COR-L47 (cell line): ENCODE results near the gene SPCS3.
A peak's percentile ranks its signal among the peaks of the same experiment; 100 is the strongest.
"Not testable (repeated sequence)": the region's sequence is repeated elsewhere in the genome, so short reads cannot be mapped to it uniquely, and the experiment has no call there.

ENCODE experiments used
- DNase-seq: peaks from one replicate; lab custom pipeline; 2025; lab: John Stamatoyannopoulos, UW

The SPCS3 gene

DNA sequence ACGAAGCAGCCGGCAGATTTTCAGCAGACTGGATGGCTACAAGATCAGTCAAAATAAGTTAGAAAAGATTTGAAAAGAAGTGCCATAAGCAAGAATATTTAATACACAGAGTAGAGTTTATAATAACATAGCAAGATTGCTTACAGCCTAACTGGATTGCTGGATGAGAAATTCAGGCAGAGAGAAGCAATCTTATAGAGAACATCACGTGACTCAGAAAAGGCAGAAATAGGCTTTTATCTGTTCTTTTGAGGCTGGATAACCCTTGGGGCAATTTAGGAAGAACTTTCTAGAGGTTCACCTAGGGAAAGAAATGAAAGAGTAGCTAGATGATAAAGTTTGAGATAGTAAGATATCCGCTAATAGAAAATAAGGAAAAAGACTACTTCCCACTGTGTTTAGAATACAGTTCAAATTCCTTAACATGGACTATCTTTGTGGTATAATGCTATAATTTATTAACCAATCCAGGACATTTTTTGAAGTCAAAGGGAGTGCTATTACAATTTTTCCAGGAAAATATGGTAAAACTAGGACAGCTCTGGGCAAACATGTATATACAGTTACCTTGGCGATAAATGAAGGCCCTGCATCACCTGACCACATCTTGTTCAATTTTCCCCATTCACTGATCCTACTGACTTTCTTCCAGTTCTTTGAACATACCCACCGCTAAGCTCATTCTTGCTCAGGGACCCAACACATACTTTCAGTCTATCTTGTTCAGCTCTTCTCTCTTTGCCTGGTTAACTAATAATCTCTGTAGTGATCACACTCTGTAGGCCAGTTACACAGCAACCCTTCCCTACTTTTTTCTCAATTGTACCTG is 12.7 kb upstream of the SPCS3 start:
- DNase-seq, result no peak

DNA sequence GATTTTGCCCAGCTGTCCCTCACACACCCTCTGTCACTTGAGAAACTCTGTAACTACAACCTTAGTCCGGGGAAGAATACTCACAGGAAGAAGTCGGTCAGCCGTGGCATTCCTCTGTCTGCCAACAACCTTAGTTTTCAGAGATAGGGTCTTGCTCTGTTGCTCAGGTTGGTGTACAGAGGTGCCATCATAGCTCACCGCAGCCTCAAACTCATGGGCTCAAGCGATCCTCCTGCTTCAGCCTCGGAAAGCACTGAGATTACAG is 12.2 kb upstream of the SPCS3 start:
- no peak for DNase-seq

DNA sequence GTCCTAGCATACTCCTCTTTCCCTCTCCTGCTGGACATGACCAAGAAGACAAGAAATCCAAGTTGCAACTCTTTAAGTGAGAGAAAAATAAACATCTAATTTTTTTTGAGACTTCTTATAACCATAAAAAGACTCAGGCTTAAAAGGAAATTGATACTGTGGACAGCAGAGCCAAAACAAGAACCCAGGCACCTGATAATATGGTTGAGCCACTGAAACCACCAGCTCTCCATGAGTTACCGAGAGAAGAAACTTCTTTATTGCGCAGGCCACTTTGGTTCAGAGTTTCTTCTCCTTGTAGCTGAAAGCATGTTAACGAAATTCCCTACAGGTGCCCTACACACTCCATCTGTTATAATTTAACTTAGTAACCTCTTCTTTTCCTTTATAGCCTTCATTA is 11.3 kb upstream of the SPCS3 start:
- DNase-seq, result no peak

DNA sequence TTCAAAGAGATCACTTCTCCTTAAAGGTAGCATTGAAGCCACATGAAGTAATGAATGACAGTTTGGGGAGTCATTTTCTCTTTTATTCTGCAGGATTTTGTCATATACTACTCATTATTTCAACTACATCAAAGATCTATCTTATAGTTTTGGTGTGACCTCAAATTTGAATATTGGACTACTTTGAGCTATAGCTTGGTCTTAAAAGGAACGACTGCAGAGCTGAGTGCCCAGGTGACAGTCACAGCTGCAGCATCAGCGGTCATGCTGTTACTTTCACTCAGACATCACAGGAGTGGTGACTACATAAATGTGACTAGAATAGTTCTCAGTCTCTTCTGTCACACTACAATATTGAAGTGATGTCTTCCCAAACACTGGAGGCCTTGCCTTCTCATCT is 10.7 kb upstream of the SPCS3 start:
- DNase-seq, result no peak

DNA sequence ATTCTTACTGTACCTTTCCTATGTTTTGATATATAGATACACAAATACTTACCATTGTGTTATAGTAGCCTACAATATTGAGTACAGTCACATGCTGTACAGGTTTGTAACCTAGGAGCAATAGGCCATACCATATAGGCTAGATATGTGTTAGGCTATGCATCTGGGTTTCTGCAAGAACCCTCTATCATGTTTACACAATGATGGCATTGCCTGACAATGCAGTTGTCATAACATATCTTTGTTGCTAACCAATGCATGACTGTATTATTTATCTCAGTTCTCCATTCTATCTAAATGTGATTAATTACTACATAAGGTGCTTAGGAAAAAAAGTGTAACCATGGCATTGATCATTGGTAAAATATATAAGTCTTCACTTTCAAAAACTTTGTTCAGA is 10.0 kb upstream of the SPCS3 start:
- DNase-seq, result no peak

DNA sequence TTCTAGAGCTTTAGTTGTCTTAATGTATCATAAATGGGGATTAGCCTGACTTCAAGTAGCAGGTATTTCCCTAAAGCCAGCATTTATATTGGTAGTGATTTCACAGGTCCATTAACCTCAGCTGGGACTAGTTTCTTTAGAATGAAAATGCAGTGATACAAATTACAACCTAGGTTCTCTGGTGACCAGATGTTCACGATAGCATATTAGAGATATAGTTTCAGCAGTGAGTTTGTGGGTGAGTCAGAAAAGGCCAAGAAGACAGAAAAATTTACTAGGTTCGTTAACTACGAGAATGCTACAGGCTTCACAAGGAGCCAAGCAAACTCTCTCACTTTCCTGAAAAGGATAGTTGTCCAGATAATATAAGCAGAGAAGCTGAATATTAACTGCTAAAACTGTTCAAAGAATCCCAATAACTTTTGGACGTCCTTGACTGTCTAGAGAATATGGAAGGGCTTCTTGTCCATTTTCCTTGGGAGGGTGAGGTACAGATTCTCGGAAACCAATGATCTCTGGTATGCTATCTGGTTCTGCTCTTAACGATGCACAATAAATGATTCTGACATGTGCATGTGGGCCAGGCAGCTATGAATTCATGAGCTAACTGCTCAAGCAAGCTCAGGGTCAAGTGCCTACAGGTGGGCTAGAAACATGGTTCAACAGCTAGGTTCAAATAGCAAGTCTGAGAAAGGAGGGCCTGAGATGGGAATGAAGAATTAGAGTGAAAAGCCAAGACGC is 6.0 kb upstream of the SPCS3 start:
- DNase-seq, result no peak

DNA sequence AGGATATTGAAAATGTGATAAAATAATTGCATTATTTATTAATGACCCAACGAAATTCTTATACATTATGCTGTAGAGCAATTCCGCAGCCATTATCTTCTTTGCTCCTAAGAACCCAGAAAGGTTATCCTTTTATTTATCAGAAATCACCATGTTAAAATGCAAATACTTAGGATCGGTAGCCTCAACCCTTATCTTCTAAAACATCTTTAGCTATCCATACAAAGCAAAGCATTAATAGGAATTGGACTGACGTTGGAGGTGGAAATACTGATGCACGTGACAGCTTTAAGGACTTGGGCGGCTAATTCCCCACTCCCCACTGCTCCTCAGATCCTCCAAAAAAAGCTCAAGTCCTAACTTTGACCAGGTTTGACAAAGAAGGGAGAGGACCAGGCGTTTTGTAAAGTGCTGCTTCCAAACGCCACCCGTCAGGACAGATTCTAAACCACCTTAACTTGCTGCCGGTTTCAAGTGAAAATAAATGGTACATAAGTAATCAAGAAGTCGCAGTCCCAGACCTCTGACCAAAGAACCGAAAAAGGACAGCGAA is 539 bp upstream of the SPCS3 start:
- DNase-seq, result no peak

DNA sequence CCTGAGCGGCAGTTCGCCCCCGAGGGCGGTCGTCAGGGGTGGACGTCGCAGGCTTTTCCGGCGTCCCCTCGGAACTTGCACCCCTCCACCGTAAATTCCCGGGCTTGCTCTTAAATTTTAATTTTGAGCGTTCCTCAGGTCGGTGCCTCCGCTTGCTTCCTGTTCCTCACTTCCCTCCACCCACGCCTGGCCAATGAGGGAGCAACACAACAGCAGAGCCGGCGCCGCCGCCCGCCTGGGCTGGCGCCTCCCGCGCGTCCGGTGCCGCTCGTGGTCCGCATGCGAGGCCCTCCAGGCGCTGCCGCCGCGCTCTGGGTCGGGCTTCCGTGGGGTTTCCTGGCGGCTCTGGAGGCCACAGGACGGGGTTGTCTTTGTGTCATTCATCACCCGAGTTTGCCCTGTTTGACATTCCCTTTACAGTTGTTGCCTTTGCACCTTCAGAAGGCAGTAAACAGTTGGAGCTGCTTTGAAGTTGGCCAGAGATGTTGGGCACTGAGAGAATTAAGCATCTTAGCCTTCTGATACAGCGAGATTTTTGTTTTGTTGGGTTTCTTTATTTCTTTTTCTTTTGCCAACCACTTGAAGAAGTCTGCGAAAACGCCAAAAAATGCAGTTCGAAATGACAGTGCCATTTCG is 692 bp downstream of the SPCS3 start:
- peak; percentile 71 for DNase-seq

DNA sequence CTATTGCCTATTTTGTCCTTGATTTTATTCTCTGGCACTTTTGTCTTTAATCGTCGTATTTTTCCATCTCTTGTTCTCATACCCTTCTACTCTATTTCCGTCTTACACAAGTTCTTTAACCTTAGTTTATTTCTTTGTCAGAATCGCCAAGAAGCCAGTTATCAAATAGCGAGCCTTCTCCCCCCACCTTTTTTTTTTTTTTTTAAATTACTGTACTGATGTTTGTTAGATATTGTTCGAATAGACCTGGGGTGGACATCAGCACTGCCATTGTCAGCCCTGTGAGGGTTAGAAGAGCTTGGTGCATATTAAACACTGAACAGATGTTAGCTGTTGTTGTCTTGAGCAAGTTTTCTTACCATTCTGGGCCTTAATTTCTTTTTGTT is 1.2 kb downstream of the SPCS3 start:
- no peak for DNase-seq

DNA sequence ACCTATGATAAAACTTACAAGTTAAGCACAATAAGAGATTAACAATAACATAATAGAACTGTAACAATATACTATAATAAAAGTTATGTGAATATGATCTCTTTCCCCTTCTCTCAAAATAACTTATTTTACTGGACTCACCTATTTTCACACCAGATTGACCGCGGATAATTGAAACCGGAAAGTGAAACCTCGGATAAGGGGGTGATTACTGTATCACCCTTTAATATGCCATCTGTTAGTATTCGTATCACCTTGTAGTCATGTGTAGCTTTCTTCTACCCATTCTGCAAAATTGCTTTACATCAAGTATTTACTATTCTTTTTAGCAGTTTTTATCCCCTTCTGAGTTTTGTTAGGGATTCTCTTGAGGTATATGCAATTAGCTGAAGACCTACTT is 1.8 kb downstream of the SPCS3 start:
- DNase-seq, result no peak

DNA sequence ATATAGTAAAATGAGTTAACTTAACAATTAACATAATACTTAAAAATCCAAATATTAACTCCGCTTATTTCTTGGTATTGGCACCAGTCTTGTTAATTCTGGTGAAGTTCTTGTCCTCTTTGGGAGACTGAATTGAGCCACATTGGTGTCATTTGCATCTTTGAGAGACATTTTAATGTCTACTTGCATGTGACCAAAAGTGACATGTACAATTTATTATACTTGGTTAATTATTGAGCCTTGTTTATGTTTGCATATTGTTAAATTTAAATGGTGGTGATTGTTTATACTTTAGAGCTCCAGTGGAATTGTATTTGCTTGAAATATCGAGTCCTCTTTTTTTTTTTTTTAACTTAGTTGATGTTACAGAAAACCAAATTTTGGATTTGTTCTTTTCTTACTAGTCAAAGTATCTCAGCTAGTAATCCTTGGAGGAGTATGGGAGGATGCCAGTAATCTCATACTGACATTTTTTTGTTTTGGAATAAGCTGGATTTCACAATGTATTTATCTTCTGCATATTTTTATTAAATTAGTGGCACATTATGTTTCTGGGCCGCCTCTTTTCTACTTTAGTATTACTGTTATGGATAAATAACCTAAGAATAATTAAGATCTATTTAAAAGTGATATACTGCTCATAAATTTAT is 3.9 kb downstream of the SPCS3 start:
- DNase-seq, result no peak

DNA sequence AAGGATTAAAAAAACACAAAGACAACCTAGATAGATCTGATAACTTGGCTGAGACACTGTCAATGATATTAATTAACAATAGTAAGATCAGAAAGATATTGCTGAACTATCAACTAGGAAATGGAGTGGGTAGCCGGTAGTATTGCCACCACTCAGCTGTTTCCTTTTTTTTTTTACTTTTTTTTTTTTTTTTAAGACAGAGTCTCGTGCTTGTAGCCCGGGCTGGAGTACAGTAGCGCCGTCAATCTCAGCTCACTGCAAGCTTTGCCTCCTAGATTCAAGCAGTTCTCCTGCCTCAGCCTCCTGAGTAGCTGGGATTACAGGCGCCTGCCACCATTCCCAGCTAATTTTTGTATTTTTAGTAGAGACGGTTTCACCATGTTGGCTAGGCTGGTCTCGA is 5.1 kb downstream of the SPCS3 start:
- DNase-seq, result not testable (repeated sequence)

DNA sequence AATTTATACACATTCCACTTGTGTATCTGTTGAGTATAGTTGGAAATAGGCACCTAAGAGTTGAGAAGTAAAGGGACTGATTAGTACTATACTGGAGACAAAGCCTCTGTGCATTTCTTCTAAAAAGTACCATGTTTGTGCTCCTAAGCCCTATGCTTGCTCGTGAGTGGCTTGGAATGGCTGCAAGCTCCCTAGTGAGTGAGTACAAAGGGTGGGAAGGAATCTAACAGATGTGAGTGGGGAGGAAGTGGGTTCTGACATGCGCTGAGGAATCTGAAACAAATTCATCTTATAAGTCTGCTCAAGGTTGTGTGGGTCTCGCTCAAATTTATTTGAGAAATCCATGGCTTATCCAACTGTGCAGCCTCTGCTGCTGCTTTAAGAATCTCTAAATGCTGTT is 13.3 kb downstream of the SPCS3 start:
- no peak for DNase-seq

DNA sequence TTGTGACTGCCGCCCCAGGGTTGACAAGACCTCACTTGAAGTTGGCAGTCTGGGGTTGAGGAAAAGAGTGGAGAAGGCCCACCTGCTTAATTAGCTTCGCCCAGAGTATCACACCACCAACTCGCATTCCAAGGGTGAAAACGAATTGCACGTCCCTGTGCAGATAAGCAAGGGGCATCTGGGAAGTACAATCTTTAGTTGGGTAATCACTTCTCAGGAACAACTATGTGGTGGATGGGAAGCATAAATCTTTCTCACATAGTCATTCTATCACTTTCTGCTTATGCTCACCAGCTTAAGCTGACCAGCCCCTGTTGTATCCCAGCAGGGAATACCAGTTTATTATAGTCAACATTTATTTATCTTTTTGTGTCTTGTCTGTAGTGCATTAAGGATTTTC is 14.3 kb downstream of the SPCS3 start:
- no peak for DNase-seq

DNA sequence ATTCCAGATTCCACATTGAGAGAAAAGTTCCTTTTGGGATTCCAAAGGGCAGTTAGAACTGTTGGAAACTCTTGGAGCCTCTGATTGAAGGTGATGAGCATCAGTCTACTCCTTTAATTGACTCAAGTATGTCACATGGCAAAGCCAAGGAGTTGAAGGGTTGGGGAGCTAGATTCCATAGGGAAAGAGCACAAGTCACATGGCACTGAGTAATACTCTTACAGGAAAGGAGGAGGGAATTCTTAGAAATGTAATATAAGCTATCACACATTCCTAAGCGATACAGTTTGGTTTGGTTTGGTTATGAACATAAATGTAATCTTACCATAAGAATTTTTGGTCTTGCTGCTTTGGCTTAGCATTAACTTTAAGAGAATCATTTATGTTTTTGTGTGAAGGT is 15.7 kb downstream of the SPCS3 start:
- DNase-seq, result no peak

DNA sequence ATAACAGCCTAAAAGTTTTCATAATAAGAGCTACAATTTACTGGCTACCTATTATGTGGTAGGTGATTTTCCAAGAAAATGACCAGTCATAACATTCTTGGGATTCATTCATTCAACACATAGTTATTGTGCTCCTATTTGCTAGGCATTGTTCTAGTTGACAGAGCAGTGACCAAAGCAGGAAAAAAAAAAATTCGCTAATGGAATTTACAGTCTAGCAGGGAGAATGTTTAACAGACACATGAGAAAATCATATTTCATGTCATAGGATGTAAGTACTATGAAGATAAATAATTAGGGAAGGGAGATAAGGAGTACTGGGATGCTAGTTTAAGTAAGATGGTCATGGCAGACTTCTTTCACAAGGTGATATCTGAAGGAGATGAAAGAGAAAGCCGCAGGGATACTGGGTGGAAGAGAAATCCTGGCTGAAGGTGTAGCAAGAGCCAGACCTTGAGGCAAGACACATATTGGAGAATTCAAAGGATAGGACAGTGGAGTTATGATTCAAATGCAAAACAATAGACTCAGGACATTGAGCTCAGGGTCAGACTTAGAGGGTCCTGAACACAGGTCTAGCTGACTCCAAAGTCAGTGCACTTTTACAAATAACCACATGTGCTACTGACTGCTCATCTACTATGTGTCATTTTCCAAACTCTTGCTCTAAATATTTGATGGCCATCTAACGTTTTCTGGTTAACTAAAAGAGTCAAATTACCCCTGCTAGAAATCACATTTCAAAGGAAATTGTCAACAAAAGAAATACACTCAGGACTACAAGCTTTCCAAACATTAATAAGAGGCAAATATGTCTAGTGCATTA is 20.4 kb downstream of the SPCS3 start:
- no peak for DNase-seq

DNA sequence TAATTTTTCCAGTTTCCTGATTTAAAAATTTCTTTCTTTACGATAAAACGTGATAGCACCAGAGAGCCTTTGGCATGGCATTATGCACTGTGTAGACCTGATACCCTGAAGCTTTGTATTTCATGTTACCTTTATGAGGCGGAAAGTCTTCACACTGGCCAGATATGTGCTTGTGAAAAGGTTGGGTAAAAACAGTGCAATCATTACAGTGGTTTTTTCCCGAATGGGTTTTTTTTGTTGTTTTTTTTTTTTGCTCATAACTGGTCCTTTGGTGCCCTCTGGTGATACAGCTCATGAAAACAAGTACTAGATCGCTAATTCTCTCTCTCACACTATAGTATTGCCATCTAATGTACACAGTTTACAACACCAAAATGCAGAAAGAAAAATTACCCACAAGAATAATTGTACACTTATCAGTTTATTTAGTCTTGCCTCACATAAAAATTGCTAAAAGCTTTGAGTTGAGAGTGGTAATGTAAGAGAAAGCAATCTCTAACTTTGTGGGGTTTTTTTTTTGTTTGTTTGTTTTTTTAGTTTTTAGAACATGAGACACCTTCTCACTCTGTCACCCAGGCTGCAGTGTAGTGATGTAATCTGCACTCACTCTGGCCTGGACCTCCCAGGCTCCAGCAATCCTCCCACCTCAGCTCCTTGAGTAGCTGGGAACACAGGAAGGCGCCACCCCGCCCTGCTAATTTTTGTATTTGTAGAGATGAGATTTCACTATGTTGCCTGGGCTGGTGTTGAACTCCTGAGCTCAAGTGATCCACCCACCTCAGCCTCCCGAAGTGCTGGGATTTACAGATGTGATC is 21.3 kb downstream of the SPCS3 start:
- peak; percentile 43 for DNase-seq

DNA sequence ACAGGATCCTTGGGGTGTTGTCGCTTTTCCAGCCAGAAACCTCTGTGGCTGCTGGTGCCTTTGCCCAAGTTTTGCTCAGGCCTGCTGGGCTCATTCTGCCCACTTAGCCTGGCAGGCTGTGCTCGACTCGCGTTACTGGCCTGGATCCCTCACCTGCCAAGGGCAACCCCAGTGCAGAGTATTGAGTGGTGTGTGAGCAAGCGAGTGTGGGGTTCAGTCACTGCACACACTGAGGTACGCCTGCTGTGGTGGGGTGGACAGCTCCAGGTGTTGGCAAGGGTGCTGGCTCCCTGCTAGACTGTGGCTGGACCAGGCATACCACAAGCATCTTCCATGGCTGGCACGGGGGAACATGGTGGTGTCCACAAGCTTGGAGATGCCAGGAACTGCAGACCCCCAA is 22.6 kb downstream of the SPCS3 start:
- DNase-seq, result no peak

DNA sequence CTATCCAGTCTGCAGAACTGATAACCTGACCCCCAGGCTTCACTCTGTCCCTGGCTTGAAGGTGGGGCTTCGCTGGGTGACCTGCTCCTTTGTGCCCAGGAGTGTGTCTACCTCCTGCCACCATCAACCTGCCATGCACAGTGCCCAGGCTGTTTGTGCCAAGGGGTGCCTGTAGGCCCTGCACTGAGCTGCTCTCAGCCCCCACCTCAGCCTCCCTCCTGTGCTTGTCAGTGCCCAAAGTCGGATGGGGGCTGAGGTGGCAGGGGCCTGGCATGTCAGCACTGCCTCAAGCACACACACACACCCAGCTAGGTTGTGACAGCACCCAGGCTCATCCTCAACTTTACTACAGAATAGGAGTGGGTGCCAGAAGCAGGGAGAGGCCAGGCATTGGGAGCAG is 23.5 kb downstream of the SPCS3 start:
- no peak for DNase-seq

DNA sequence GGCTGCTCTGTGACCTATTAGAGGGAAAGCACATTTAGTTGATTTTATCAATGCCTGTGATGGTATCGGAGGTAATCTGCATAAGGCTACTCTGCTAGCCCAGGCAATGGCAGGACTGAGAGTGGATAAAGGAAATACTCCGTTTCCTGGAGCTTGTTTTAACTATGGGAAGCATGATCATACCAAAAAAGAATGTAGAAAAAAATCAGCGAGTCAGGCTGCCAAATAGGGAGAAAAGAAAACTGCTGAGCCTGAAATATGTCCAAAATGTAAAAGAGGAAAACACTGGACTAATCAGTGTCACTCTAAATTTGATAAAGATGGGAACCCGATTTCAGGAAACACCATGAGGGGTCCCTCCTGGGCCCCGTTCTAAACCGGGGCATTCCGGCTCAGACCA is 25.6 kb downstream of the SPCS3 start:
- not testable (repeated sequence) for DNase-seq

DNA sequence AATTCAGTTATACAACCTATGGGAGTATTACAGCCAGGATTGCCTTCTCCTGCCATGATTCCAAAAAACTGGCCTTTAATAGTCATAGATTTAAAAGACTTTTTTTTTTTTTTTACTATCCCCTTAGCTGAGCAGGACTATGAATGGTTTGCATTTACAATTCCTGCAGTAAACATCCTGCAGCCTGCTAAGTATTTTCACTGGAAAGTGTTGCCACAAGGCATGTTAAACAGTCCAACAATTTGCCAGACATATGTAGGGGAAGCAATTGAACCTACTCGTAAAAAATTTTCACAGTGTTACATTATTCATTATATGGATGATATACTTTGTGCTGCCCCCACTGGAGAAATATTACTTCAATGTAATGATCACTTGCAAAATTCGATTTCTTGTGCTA is 27.1 kb downstream of the SPCS3 start:
- not testable (repeated sequence) for DNase-seq
